Measurements from ENCODE around the gene MYO18A.

MYO18A gene

DNA sequence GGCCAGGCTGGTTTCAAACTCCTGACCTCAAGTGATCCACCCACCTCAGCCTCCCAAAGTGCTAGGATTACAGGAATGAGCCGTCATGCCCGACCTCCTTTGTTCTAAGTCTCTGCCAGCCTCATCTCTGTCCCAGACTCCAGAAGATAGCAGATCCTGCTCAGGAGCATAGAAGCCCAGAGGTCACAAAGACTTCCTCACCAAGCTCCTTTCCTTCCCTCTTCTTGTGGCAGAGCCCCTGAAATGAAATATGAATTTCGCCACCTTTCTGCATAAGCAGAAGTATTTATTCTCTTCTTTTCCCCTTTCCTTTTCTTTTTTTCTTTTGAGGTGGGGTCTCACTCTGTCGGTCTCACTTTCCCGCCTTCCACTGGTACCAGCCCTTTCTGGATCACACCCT is 148.7 kb downstream of the MYO18A start:
- no peak for DNase-seq (ENCODE audit: low read depth in 2 of 2)

DNA sequence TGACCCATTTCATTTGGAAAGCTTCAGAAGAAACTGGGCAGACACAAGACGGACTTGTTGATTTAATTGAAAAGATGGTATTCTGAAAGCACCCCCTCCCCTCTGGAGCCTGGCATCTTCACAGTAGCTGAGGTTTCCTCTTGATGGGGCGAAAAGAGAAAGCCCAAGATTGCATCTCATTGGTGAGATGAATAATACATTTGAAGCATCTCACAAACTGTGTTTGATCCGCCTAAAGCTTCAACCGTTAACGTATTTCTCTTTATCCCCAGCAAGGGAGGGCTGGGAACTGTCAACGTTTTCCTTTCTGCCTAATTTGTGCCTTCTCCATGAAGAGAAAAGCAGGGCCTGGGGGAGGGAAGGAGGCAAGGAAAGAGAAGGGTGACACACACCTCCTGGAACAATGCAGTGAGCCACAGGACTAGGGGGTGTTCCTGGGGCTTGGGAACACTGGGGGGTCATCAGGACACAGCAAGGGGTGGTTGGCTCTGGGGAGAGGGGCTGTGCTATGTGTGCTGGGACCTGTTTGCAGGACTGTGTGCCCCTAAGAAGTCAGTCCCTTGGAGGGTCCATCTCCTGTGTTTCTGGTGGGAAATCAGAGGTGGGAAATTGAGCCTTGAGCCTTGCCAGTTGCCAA is 155.8 kb downstream of the MYO18A start:
- no peak for DNase-seq (ENCODE audit: low read depth in 2 of 2)

GRCh38 chr17:29022074-29022473 is 158.1 kb downstream of the MYO18A start:
- no peak for DNase-seq (ENCODE audit: low read depth in 2 of 2)

GRCh38 chr17:29021226-29021625 is 159.0 kb downstream of the MYO18A start:
- DNase-seq (ENCODE audit: low read depth in 2 of 2), result no peak
